ENCODE measurements around the gene TOM1.
"Not testable (repeated sequence)": the region's sequence is repeated elsewhere in the genome, so short reads cannot be mapped to it uniquely, and the experiment has no call there.

TOM1 gene

GRCh38 chr22:35345808-35346505 is 46.3 kb downstream of the TOM1 start:
- no peak for DNase-seq (ENCODE audit: low spot score)

DNA sequence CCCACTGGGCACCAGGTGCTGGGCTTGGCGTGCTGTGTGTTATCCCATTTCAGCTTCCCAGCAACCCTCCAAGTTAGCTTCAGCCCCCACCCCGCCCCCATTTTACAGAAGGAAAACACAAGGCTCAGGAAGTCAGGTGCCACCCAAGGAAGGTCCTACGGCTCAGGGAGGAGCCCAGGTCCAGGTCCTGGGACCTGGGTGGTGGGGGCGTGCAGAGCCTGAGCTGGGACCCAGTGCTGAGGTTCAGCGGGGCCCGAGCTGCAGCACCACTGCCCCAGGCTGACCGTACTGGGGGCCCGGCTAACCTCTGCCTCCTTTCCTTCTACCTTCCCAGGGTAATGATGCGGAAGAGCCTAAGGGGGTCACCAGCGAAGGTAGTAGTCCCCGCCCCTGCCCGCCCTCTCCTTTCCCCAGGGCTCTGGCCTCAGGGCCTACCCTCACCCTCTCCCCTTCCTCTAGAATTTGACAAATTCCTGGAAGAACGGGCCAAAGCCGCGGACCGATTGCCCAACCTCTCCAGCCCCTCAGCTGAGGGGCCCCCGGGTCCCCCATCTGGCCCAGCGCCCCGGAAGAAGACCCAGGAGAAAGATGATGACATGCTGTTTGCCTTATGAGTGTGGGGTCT is 47.0 kb downstream of the TOM1 start:
- no peak for DNase-seq (ENCODE audit: low spot score)

GRCh38 chr22:35347462-35347861 is 47.8 kb downstream of the TOM1 start:
- no peak for DNase-seq (ENCODE audit: low spot score)

GRCh38 chr22:35348026-35348590 is 48.4 kb downstream of the TOM1 start:
- DNase-seq (ENCODE audit: low spot score), result no peak

DNA sequence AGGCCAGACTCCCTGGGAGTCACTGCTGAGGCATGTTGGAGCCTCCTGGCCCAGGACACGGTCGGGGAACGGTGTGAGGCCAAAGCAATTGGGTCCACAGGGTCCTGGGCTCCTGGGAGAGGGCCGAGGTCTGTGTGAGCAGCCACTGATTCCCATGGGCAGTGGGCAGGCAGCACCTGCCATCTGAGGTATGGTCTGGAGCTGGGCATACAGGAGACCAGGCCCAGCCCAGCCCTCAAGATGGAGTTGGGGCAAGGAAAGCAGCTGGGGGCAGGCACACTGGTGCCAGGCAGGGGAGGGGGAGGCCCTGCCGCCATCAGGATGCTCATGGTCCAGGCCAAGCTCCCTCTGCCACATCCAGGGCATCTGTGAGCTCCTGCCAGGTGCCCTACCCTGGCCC is 49.0 kb downstream of the TOM1 start:
- DNase-seq (ENCODE audit: low spot score), result no peak

DNA sequence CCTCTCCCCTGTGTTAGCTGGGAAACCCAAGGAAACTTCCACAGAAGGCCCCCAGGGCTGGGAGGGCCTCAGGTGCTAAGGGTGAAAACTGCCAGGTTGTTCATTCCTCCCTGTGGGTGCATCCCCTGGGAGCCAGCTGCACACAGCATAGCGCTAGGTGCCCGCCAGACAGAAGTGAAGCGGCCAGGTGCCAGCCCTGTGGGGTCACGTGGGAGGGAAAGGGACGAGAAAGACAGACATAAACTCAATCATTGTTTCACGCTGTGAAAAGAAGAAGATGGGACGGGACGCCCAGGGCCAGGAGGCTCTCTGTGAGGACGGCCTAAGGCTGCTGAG is 49.6 kb downstream of the TOM1 start:
- DNase-seq (ENCODE audit: low spot score), result no peak

DNA sequence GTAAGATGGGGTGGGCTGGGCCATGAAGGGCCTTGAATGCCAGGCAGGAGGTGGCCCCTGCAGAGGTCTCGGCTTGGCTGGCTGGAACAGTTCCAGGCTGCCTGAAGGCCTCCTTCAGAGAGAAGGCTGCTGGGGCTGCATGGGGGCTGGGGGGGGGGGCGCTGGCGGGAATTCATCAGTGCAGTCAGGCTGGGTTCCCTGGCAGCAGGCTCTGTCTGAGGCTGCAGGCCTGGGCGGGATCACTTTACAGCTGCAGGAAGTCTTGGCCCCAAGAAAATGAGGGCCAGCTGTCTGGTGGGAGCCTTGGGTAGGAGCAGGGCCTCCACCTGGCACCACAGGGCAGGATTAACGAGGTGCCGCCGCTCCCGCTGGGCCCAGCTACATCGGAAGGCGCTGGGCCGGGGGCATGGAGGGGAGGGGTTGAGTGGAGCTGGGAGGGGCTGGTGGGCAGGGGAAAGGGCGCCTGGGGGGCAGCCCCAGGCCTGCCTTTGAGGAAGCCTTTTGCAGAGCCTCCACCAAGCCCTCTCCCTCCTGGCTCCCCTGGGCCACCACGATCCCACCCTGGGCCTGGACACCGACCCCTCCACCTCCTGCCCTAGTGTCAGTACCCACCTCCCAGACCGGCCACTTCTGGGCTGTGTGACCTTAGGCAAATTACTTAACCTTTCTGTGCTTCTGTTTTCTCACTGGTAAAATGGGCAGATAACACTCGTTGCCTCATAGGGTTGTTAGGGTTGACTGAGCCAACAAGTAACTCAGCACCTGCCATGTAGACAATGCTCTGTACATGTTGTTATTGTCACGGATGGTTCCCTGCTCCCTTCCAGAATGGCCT is 50.2 kb downstream of the TOM1 start:
- no peak for DNase-seq (ENCODE audit: low spot score)

DNA sequence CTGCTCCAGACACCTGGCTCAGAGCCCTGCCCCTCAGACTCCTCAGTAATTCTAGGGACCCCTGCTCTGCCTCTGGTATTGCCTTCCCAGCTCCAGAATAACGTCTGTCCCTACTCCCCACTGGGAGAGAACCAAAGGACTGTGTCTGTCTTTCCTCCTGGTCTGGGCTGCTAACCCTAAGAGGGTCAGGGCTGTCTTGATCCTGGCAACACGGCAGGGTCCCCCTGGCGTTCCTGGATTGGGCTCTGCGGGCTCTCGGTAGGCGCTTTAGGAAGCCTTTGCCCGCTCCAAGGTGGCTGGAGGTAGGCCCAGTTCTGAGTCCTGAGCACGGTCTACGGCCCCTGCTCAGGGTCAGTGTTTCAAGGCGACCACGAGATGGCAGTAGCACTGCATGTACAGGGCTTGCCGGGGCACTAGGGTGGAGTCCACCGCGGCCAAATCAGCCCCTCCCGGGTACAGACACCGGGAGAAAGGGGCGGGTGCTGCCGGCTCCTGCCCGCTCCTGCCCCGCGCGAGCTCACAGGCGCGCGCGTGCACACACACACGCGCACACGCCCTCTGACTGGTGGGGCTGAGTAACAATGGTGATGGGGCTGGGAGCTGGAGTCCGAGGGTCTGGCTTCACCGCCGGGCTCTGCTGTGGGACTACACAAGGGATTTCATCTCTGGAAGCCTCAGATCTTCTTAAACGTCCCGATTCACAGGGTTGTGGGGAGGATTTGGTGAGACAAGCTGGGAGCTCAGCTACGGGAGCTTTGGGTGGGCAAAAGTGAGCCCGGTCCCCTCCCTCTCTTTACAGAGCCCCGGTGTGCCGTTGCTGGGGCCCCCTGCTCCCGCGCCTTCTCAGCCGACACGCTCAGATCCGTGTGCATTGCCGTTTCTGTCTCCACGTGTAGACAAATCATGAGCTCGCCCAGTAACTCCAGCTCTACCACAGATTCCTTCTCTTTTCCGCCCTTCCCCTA is 51.1 kb downstream of the TOM1 start:
- DNase-seq (ENCODE audit: low spot score), result peak; percentile 90

DNA sequence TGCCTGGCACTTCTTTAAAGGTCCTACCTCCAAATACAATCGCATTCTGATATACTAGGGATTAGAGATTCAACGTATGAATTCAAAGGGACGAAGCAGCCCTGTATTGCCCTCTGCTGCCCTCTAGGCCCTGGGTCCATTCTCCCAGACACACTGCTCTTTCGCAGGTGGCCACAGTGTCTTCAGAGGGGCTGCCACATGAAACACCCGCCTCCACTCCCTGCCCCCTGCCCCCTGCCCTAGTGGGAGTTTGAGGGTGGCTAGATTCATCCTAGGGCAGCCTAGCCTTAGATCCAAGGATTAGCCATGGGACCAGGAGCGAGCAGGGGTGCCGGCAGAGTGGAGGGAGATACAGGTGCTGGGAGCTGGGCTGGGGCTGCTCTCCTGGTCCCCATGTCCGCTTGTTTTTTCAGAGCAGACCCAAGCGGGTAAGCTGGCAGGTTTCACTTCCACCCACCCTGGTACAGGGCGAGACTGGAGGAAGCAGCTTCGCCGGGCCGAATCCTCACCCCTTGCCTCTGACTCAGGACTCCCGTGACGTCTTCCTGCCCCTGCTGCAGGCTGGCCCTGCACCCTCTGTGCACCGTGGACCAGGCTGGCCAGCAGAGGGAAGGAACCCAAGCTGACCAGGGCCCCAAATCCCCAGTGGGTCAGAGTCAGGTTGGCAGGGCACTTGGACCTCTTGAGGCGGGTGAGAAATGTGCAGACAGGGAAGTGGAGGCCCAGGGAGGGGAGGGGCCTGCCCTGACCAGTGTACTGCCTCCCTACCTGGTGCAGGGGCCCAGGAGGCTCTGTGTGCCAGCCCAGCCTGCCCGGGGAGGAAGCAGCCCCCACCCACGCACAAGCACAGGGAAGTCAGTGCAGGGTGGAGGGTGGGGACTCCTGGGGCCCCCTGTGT is 52.8 kb downstream of the TOM1 start:
- peak; percentile 39 for DNase-seq (ENCODE audit: low spot score)

- no peak for DNase-seq (ENCODE audit: low spot score)
These were observed 53.6 kb downstream of the TOM1 start for GRCh38 chr22:35353318-35353717.

DNA sequence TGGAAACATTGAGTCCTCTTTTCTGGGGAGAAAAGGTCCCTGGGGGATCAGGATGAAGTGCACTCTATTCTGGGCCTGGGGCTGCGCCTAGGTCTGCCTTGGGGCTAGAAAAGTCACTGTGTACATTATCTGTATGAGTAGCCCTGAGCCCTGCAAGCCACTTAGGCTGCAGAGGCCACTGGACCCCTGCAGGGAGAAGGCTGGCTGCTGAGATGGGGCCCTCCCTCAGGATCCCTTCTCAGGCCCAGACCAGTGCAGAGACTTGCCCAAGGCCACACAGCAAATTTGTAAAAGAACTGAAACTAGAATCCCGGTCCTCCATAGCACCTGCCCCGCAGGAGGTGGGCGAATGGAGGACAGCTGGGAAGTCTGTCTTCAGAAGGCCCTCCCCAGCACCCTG is 54.4 kb downstream of the TOM1 start:
- DNase-seq (ENCODE audit: low spot score), result no peak

- no peak for DNase-seq (ENCODE audit: low spot score)
These were observed 58.4 kb downstream of the TOM1 start for GRCh38 chr22:35357883-35358621.

DNA sequence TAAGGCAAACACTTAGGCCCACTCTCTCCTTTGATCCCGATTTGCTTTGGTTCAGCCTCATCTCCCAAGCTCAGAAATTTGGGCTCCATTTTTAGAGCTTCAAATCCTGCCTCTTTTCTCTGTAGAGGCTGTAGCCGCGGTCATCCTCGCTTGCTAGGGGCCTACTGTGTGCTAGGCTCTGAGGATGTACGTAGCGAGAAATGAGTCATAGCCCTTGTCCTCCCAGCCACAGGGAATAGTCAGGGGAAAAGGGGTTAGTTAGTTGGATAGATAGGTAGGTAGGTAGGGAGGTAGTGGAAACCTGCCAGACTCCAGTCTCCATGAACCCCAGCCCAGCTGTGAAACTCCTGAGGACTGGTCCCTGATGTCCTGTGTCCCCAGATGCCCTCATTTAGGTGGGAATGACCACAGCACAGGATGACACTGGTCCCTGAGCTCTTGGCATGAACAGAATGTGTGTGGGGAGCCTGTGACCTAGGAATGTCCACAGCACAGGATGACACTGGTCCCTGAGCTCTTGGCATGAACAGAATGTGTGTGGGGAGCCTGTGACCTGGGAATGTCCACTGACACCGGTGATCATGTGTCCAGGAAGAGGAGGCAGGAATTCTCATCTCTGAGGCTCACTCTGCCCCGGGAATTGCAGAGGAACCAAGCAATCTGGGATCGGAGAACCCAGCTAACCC is 59.8 kb downstream of the TOM1 start:
- DNase-seq (ENCODE audit: low spot score), result no peak

- DNase-seq (ENCODE audit: low spot score), result no peak
These were observed 61.4 kb downstream of the TOM1 start for GRCh38 chr22:35361001-35361558.

DNA sequence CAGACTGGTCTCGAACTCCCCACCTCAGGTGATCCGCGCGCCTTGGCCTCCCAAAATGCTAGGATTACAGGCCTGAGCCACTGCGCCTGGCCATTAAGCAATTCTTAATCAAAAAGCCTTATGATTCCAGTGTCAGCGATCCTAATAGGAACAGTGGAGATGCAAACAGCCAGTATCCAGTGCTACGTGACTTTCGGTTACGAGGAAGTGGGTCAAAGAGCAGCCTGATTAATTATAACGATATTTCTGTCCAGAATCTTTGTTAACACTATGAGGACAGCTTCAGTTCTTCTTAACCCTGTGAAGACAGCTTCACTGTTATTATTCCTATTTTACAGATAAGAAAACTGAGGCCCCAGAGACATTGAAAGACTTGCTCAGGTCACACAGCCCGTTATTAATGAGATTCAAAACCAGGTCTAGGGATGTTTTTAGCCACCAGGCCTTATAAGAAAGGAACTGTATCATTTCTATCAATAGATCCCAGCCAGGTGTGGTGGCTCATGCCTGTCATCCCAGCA is 63.9 kb downstream of the TOM1 start:
- DNase-seq (ENCODE audit: low spot score), result no peak

GRCh38 chr22:35364230-35364629 is 64.5 kb downstream of the TOM1 start:
- not testable (repeated sequence) for DNase-seq (ENCODE audit: low spot score)

DNA sequence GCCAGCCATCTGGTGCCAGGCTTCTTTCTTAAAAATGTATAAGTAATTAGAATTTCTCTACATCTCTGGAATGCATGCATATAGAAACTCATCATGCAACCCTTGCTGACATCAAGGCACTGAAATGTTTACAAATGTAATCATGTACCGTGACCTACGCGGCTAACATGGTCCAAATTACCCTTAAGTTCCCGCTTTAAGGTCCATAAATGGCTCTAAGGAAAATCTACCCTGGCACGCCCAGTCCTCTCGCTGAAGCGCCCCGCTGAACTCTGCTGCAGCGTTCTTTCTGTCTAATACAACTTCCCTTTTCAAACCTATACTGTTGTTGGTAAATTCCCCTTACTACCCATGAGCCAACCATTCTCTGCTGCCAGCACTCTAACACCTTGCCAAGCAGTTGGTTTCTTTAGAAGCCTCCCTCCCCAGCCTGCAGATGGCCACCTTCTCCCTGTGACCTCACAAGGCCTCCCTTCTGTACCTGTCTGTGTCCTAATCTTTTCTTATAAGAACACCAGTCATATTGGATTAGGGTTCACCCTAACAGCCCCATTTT is 67.7 kb downstream of the TOM1 start:
- DNase-seq (ENCODE audit: low spot score), result peak; percentile 54

- DNase-seq (ENCODE audit: low spot score), result no peak
These were observed 68.7 kb downstream of the TOM1 start for GRCh38 chr22:35368386-35368785.
